Endodermal cell (in vitro differentiated cells): ENCODE measurements around the gene CELF2. TPM values are rescaled to one million over a fixed set of nuclear protein-coding genes. Genes with fewer than 3 reads are reported as not detected.

Source experiments
- DNase-seq: peaks from one replicate; pipeline ENCODE4 v3.0.0-alpha.2; 2017
- H3K27ac ChIP-seq: 2 replicates; pipeline ENCODE4 v1.5.1; 2013; ENCODE audit warnings: mild to moderate bottlenecking, low read depth, low read length, moderate library complexity
- H3K27me3 ChIP-seq: 2 replicates; pipeline ENCODE4 v1.6.1; 2013; ENCODE audit warnings: mild to moderate bottlenecking, low read length, moderate library complexity; ENCODE audit not compliant: insufficient read depth, control insufficient read depth, poor library complexity, severe bottlenecking
- H3K36me3 ChIP-seq: 2 replicates; pipeline ENCODE4 v1.7.0; 2013; ENCODE audit warnings: mild to moderate bottlenecking, low read length, moderate library complexity; ENCODE audit not compliant: control insufficient read depth, insufficient read depth
- H3K4me1 ChIP-seq: one replicate; pipeline ENCODE4 v1.7.0; 2013; ENCODE audit warnings: low read length; ENCODE audit not compliant: control insufficient read depth, insufficient read depth
- H3K4me3 ChIP-seq: 2 replicates; pipeline ENCODE4 v1.5.1; 2013; ENCODE audit warnings: mild to moderate bottlenecking, low read length, moderate library complexity
- H3K9ac ChIP-seq: 2 replicates; pipeline ENCODE4 v1.6.1; 2013; ENCODE audit warnings: mild to moderate bottlenecking, low read length, moderate library complexity; ENCODE audit not compliant: poor library complexity, severe bottlenecking; ENCODE audit errors: extremely low read depth
- H3K9me3 ChIP-seq: 2 replicates; pipeline ENCODE4 v1.6.1; 2013; ENCODE audit warnings: mild to moderate bottlenecking, low read length, moderate library complexity; ENCODE audit not compliant: control insufficient read depth
- H3K27ac Mint-ChIP-seq: 2 replicates; pipeline ENCODE4 v1.8.0; 2020; ENCODE audit warnings: mixed read lengths
- H3K27me3 Mint-ChIP-seq: 2 replicates; pipeline ENCODE4 v1.8.0; 2021; ENCODE audit warnings: mild to moderate bottlenecking, mixed read lengths; ENCODE audit not compliant: insufficient read depth
- H3K36me3 Mint-ChIP-seq: 2 replicates; pipeline ENCODE4 v1.8.0; 2020; ENCODE audit warnings: low read depth, mixed read lengths
- H3K4me1 Mint-ChIP-seq: 2 replicates; pipeline ENCODE4 v1.8.0; 2020; ENCODE audit warnings: mixed read lengths
- H3K4me3 Mint-ChIP-seq: 2 replicates; pipeline ENCODE4 v1.8.0; 2020; ENCODE audit warnings: mild to moderate bottlenecking, moderate library complexity, mixed read lengths
- H3K9me3 Mint-ChIP-seq: 2 replicates; pipeline ENCODE4 v1.8.0; 2020; ENCODE audit warnings: mild to moderate bottlenecking, mixed read lengths
- WGBS, 2 experiments: methylation state at CpG; one replicate each; pipeline versions ENCODE4 v1.1.5 to v1.1.7; 2013; ENCODE audit warnings: missing lambda C conversion rate in 2 of 2, mixed read lengths in 1 of 2; ENCODE audit not compliant: insufficient coverage in 1 of 2, insufficient read length in 1 of 2; 5-methylcytosine and 5-hydroxymethylcytosine counted together
- total RNA-seq, 2 donors: library from RNA; stranded (reverse); fragmentation: NEBNext Ultra II Directional in 1 of 2; extraction: Animal tissue kit (Norgen Biotek cat#: 25700) in 1 of 2; gene quantifications; 2 replicates in 1 of 2; 3 replicates in 1 of 2; pipeline ENCODE4 v1.2.1, GENCODE V29; 2021
- TF ChIP-seq, protein P1 (sequence below): fragments of 200-600 bp; sonication (generic); conservative IDR thresholded peaks from 2 replicates; pipeline ENCODE4 v1.5.0; 2021; ENCODE audit warnings: antibody characterized with exemption, mild to moderate bottlenecking

The CELF2 gene
- total RNA-seq, 2 donors from 2014 or later: 79.9 to 96.1 TPM

DNA sequence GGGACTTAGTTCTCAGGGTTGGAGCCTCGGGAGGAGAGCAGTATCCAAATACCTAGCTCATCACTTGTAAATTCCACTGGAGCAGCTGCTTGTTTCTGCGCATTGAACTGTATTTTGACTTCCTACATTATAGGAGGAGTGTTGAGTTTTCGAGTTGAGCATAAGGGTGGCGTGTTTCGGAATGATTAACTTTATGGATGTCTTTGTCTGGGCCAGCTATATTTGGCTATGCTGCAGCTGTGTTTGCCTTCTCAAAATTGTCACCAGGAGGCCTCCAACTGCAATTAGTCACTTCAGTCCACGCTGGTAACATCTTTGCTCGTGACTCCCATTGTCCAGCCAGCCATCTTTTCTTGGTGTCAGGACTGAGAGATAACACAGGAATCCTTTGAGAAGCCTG, 9.1 kb downstream of the CELF2 start:
- TF ChIP-seq, protein P1, sequence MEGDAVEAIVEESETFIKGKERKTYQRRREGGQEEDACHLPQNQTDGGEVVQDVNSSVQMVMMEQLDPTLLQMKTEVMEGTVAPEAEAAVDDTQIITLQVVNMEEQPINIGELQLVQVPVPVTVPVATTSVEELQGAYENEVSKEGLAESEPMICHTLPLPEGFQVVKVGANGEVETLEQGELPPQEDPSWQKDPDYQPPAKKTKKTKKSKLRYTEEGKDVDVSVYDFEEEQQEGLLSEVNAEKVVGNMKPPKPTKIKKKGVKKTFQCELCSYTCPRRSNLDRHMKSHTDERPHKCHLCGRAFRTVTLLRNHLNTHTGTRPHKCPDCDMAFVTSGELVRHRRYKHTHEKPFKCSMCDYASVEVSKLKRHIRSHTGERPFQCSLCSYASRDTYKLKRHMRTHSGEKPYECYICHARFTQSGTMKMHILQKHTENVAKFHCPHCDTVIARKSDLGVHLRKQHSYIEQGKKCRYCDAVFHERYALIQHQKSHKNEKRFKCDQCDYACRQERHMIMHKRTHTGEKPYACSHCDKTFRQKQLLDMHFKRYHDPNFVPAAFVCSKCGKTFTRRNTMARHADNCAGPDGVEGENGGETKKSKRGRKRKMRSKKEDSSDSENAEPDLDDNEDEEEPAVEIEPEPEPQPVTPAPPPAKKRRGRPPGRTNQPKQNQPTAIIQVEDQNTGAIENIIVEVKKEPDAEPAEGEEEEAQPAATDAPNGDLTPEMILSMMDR: no peak
- Histone ChIP-seq H3K27me3 (no peaks in the 10 kb centered on the region), H3K9ac (no peak overlapping the region), H3K36me3 (peaks cover 36% of the 10 kb centered on the region), H3K4me3 (no peak overlapping the region), H3K4me1 (peaks cover 28% of the 10 kb centered on the region), H3K27ac (no peak overlapping the region), H3K9me3 (no peaks in the 10 kb centered on the region)
- Mint-ChIP-seq H3K4me3 (no peak overlapping the region), H3K27ac (no peak overlapping the region), H3K9me3 (no peaks in the 10 kb centered on the region), H3K4me1 (peaks cover 84% of the 10 kb centered on the region), H3K36me3 (peaks cover 38% of the 10 kb centered on the region), H3K27me3 (no peaks in the 10 kb centered on the region)
- WGBS, 2 experiments: 88 to 90% methylated on average over 5 to 7 of the region's 7 CpGs
- DNase-seq: no peak

DNA sequence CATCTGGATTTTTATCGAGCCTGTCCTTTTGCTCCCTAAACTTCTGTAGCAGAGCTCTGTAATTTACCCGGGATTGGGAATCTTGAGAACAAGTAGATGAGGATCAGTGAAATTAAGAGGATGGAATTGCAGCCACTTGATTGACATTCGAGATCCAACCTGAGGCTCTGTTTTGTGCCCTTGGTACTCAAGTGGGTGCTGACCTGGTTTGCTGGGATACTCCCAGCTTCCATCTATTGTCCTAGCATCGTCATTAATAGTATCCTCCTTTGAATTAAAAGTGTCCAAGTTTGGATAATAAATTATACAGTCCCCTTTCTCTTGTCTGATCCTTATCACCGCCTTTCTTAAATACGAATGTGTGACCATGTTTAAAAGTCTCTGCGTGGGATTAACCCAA, 17.1 kb downstream of the CELF2 start:
- no peak for DNase-seq
- no peaks in the 10 kb centered on the region for H3K27me3 ChIP-seq
- peaks cover 42% of the 10 kb centered on the region for H3K4me1 ChIP-seq
- peaks cover 80% of the 10 kb centered on the region for H3K4me1 Mint-ChIP-seq
- TF ChIP-seq, protein P1: no peak
- peaks cover 21% of the 10 kb centered on the region for H3K36me3 Mint-ChIP-seq
- H3K27ac Mint-ChIP-seq: peak overlapping the region; percentile 93
- H3K4me3 Mint-ChIP-seq: no peak overlapping the region
- peaks cover 33% of the 10 kb centered on the region for H3K36me3 ChIP-seq
- no peaks in the 10 kb centered on the region for H3K27me3 Mint-ChIP-seq
- H3K27ac ChIP-seq: no peak overlapping the region
- H3K9me3 ChIP-seq: no peaks in the 10 kb centered on the region
- H3K4me3 ChIP-seq: peak overlapping the region; percentile 11
- 87 to 89% methylated on average over 3 to 7 of the region's 7 CpGs for WGBS, 2 experiments
- no peaks in the 10 kb centered on the region for H3K9me3 Mint-ChIP-seq
- H3K9ac ChIP-seq: peak overlapping the region; percentile 12

DNA sequence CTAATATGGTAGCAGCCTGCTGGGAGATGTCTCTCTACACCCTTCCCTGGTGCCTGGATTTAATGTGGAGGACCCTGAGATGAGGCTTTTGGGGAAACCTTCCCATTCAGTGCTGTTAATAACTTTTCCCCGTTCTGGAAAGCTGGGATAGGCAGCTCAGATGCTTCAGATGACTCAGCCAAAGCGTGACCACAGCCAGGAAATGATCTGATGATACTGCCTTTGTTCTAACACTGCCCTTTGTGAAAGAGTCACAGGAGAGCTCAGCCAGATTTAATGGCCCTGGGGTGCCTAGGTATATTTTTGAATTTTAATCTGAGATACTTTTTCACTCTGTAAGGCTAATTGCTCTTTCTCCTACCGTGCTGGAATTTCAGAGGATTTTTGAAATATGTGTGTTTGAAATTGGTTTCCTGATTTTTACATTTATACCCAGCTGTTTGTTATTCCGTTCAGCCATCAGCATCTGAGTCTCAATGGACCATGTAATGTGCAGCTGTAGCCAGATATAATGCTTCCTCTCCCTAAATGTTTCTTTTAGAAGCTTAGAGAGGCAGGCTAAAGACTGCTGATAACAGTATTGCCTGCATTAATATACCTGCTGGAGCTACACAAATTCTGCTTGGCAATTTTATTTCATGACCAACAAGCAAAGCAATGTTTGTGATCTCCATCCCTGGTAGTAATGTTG, 17.8 kb downstream of the CELF2 start:
- Histone ChIP-seq H3K27me3 (no peaks in the 10 kb centered on the region), H3K36me3 (peaks cover 29% of the 10 kb centered on the region), H3K9me3 (no peaks in the 10 kb centered on the region), H3K9ac (peak overlapping the region; percentile 12), H3K27ac (peak overlapping the region; percentile 44), H3K4me1 (peaks cover 42% of the 10 kb centered on the region), H3K4me3 (peak overlapping the region; percentile 11)
- peak; percentile 76 for DNase-seq
- H3K4me3 Mint-ChIP-seq: no peak overlapping the region
- TF ChIP-seq, protein P1: no peak
- no peaks in the 10 kb centered on the region for H3K27me3 Mint-ChIP-seq
- peak overlapping the region; percentile 93 for H3K27ac Mint-ChIP-seq
- 14 to 25% methylated on average over 1 to 4 of the region's 4 CpGs for WGBS, 2 experiments
- no peaks in the 10 kb centered on the region for H3K9me3 Mint-ChIP-seq
- peaks cover 16% of the 10 kb centered on the region for H3K36me3 Mint-ChIP-seq
- H3K4me1 Mint-ChIP-seq: peaks cover 76% of the 10 kb centered on the region
